ENCODE data around the gene ENTPD8.

DNA sequence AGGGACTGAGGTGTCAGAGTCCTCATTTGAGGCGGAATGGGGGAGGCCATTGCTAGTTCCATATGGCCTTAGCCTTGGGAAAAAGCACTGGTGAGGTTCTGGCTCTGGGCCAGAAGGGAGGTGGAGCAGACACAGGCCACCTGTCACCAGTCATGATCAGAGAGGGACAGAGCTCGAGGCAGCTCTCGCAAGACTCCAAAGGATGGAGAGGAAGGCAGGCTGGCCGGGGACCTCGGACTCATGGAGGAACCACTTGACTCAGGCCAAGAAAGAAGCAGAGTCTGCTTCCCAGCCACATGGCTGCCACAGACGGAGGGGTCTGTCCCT, 47.1 kb upstream of the ENTPD8 start:
- TF ChIP-seq, protein P1, sequence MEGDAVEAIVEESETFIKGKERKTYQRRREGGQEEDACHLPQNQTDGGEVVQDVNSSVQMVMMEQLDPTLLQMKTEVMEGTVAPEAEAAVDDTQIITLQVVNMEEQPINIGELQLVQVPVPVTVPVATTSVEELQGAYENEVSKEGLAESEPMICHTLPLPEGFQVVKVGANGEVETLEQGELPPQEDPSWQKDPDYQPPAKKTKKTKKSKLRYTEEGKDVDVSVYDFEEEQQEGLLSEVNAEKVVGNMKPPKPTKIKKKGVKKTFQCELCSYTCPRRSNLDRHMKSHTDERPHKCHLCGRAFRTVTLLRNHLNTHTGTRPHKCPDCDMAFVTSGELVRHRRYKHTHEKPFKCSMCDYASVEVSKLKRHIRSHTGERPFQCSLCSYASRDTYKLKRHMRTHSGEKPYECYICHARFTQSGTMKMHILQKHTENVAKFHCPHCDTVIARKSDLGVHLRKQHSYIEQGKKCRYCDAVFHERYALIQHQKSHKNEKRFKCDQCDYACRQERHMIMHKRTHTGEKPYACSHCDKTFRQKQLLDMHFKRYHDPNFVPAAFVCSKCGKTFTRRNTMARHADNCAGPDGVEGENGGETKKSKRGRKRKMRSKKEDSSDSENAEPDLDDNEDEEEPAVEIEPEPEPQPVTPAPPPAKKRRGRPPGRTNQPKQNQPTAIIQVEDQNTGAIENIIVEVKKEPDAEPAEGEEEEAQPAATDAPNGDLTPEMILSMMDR (IDR thresholded peaks at IDR 0.05; ENCODE audit: poor library complexity) = no peak
- TF ChIP-seq EZH2phosphoT487 (IDR thresholded peaks at IDR 0.05; ENCODE audit: low read depth, severe bottlenecking, unreplicated experiment) = no peak
- TF ChIP-seq EZH2 (IDR thresholded peaks at IDR 0.05; ENCODE audit: borderline replicate concordance) = no peak

All from hepatocyte (in vitro differentiated cells).